Measurements from ENCODE around the gene FH.

The FH gene

DNA sequence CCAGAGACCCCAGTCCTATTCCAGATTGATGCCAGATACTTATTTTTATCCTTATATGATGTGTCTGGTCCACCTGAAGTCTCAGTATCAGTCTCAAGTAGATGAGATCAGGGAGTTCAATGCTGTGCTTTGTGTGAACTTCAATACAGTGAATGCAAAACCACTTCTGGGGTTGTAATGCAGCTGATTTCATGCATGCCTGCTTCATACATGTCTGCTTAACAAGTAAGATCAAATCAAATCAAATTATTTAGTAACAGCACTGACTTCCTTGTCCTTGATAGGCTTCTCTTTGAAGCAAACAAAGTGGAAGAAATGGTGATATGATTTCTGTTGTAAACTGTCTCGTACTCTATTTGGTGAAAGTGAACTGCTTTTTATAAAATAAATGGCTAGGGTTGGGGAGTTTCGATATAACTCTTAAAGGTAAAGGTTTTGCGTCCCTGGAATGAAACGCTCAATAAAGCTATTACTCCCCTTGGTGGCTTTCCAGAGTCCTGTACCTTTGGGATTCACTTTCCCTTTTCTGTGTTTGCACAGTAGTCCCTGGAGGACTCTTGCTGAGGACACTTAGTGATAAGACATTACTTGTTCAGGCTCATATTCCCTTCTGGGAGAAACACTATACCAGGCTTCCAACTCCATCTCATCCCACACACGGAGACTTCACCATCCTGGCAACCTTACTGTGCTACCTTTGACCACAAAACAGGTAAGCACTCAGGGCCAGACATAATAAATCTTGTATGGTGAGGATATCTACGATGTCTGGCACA, 59.3 kb downstream of the FH start:
- H3K4me3 ChIP-seq (ENCODE audit: low read length), result no peak overlapping the region
- no peak for DNase-seq (ENCODE audit: low read depth)
- TF ChIP-seq, protein P1, sequence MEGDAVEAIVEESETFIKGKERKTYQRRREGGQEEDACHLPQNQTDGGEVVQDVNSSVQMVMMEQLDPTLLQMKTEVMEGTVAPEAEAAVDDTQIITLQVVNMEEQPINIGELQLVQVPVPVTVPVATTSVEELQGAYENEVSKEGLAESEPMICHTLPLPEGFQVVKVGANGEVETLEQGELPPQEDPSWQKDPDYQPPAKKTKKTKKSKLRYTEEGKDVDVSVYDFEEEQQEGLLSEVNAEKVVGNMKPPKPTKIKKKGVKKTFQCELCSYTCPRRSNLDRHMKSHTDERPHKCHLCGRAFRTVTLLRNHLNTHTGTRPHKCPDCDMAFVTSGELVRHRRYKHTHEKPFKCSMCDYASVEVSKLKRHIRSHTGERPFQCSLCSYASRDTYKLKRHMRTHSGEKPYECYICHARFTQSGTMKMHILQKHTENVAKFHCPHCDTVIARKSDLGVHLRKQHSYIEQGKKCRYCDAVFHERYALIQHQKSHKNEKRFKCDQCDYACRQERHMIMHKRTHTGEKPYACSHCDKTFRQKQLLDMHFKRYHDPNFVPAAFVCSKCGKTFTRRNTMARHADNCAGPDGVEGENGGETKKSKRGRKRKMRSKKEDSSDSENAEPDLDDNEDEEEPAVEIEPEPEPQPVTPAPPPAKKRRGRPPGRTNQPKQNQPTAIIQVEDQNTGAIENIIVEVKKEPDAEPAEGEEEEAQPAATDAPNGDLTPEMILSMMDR (conservative IDR thresholded peaks at IDR 0.05; ENCODE audit: low read depth, low read length), result no peak

DNA sequence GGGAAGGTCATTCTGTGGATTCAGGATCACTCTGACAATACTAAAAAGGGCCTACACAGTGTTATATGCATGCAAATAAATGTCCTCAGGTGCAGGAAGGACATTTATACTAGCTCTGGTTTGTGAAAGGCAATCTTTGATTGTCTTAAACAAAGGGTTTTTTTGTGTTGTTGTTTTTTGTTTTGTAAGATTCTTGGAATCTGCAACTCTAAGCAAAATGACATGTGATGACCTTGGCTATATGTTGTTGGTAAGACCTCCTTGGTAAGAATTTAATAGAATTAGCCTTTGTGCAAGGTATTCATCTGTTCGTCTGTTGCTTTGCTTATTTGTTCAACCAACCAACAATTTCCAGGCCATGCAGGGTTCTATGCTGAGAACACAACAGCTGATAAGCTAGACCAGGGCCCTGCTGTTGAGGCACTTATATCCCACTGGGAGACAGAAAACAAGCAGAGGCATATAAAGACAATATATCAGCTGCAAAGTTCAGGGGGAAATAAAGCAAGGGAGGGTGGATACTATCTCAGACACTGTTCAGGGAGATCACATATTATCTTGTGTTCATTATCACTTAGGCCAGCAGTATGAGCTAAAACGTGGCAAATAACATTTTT, 60.3 kb downstream of the FH start:
- H3K4me3 ChIP-seq (ENCODE audit: low read length), result no peak overlapping the region
- TF ChIP-seq, protein P1 (conservative IDR thresholded peaks at IDR 0.05; ENCODE audit: low read depth, low read length), result no peak
- no peak for DNase-seq (ENCODE audit: low read depth)

DNA sequence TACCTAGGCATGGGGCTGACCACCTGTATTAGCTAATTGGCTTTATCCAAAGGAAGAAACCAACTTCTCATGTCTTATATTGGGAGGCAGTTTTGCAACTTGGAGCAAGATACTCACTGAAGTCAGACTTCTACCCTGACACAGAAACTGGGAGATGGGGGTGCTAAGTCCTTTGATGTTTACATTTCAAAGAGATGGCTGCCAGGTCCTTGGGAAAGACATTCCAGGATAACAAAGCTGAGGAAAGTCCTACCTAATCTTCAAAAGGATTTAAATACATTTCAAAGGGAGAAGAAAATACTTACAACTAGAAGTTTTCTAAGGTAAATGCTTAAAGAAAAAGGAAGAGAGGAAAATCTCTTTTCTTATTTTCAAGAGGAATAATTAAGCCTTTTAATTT, 62.1 kb downstream of the FH start:
- TF ChIP-seq, protein P1 (conservative IDR thresholded peaks at IDR 0.05; ENCODE audit: low read depth, low read length), result no peak
- no peak for DNase-seq (ENCODE audit: low read depth)
- no peak overlapping the region for H3K4me3 ChIP-seq (ENCODE audit: low read length)

DNA sequence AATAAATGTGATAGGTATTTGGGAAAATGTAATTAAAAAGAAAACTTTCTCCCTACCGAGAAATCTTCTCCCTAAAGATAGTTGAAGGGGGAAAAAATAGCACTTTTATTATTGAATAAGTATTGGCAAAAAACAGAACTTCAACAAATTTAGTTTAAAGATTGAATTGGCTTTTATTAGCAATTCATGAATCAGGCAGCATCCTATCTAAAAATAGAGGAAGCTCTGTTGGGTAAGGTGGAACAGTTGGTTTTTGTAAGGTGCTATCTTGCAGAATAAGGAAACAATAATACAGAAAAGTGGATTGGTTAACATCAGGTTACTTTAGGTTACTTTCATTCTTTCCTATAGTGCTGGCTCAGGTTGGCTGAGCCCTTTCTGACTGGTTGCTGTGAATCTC, 62.8 kb downstream of the FH start:
- DNase-seq (ENCODE audit: low read depth), result no peak
- H3K4me3 ChIP-seq (ENCODE audit: low read length), result no peak overlapping the region
- TF ChIP-seq, protein P1 (conservative IDR thresholded peaks at IDR 0.05; ENCODE audit: low read depth, low read length), result no peak

DNA sequence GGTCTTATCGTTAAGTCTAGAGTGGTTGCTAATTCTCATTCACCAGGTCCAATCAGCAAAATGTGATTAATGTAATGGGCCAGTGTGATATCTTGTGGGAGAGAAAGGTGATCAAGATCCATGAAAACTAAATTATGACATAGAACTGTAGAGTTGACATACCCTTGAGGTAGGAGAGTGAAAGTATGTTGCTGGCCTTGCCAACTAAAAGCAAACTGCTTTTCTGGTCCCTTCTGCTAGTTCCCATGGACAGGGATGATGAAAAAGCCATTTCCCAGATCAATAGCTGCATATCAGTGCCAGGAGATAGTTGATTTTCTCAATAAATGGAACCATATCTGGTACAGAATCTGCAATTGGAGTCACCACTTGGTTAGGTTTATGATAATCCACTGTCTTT, 65.8 kb downstream of the FH start:
- H3K4me3 ChIP-seq (ENCODE audit: low read length), result no peak overlapping the region
- no peak for DNase-seq (ENCODE audit: low read depth)
- TF ChIP-seq, protein P1 (conservative IDR thresholded peaks at IDR 0.05; ENCODE audit: low read depth, low read length), result no peak

DNA sequence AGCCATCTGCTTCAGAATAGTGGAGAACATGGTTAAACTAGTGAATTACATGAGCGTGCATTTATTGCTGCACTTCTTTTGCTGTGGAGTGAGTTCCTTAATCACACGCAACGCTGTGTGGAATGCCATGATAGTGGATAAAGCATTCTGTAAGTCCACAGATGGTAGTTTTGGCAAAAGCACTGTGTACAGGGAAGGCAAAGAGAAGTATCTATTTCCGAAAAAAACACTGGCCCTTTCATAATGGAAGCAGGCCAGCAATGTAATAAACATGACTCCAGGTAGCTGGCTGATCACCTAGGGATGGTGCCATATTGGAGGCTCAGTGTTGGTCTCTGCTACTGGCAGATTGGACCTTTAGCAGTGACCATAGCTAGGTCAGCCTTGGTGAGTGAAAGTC, 67.6 kb downstream of the FH start:
- DNase-seq (ENCODE audit: low read depth), result no peak
- TF ChIP-seq, protein P1 (conservative IDR thresholded peaks at IDR 0.05; ENCODE audit: low read depth, low read length), result no peak

More for the DNA sequence above, 67.6 kb downstream of the FH start:
- no peak overlapping the region for H3K4me3 ChIP-seq (ENCODE audit: low read length)

Measured in retinal pigment epithelial cell (primary cell).